Measurements from ENCODE around the gene CTPS1.

- peak; percentile 35 for TF ChIP-seq CTCF (IDR thresholded peaks at IDR 0.05; ENCODE audit: insufficient read depth, low read depth, low read length)
- no peak for TF ChIP-seq EZH2 (IDR thresholded peaks at IDR 0.05; ENCODE audit: insufficient read depth, low read length)
Observed at GRCh38 chr1:41023279-41023990, 43.9 kb downstream of the CTPS1 start.
